AG10803 (cell line): ENCODE measurements around the gene SLC8A1.

ENCODE experiments used
- DNase-seq: peaks from one replicate; pipeline ENCODE4 v3.0.0; 2010; ENCODE audit warnings: low read depth
- H3K4me3 ChIP-seq: 2 replicates; pipeline ENCODE4 v1.5.1; 2011; ENCODE audit warnings: mild to moderate bottlenecking, low read length, control low read depth
- TF ChIP-seq, protein P1 (sequence below): conservative IDR thresholded peaks from 2 replicates; pipeline ENCODE4 v1.5.1; 2011; ENCODE audit warnings: mild to moderate bottlenecking, low read length, control low read depth, inconsistent platforms

Gene SLC8A1

DNA sequence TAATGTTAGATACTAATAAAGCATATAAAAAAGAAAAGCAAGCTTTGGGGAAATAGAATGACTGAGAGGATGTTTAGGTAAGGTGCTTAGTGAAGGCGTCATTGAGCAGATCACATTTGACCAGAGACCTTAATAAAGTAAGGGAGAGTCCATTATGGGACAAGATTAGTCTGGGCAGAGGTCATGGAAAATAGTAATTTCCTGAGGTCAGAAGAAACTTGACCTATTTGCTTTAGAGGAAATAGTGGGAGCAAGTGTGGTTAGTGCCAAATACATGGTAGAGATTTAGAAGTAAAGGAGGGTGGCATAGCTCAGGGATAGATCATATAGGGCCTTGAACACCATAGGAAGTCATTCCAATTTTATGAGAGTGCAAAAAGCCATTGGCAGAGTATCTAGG is 24.5 kb upstream of the SLC8A1 start:
- TF ChIP-seq, protein P1, sequence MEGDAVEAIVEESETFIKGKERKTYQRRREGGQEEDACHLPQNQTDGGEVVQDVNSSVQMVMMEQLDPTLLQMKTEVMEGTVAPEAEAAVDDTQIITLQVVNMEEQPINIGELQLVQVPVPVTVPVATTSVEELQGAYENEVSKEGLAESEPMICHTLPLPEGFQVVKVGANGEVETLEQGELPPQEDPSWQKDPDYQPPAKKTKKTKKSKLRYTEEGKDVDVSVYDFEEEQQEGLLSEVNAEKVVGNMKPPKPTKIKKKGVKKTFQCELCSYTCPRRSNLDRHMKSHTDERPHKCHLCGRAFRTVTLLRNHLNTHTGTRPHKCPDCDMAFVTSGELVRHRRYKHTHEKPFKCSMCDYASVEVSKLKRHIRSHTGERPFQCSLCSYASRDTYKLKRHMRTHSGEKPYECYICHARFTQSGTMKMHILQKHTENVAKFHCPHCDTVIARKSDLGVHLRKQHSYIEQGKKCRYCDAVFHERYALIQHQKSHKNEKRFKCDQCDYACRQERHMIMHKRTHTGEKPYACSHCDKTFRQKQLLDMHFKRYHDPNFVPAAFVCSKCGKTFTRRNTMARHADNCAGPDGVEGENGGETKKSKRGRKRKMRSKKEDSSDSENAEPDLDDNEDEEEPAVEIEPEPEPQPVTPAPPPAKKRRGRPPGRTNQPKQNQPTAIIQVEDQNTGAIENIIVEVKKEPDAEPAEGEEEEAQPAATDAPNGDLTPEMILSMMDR: no peak
- no peak for DNase-seq
- no peak overlapping the region for H3K4me3 ChIP-seq

DNA sequence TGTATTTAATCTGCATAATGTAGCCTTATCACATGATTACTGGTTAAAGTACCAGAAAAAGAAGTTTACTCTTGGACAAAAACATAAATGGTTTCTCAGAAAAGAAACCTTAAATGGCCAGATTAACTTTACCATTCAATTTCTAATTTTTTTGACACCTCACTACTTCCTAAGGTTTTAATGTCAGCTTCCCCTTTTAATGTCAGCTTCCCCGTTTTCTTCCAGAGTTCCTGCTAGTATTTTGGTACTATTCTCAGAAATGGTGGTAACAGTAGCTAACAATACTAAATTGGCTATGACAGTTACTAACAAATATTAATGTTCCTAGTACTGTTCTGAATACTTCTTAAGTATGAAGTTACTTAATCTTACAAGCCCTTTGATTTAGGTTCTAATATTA is 22.4 kb upstream of the SLC8A1 start:
- no peak overlapping the region for H3K4me3 ChIP-seq
- TF ChIP-seq, protein P1: no peak
- no peak for DNase-seq

DNA sequence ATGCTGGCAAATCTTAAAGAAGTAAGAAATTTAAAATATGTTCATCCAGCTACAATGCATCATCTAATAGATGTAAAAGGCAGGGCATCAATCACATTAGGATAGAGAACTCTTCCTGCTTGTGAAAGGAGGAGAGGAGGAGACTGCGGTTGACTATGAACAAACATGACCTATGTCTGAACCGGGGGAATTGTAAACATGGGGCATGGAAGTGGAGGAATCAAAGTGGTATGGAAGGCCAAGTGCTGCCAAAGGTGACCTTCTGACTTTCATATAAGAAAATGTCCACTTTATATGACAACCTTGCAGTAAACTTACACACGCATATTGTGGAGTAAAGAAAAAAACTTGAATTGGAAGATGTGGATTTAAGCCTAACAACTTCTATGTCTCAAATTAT is 20.0 kb upstream of the SLC8A1 start:
- TF ChIP-seq, protein P1: no peak
- no peak overlapping the region for H3K4me3 ChIP-seq
- no peak for DNase-seq

DNA sequence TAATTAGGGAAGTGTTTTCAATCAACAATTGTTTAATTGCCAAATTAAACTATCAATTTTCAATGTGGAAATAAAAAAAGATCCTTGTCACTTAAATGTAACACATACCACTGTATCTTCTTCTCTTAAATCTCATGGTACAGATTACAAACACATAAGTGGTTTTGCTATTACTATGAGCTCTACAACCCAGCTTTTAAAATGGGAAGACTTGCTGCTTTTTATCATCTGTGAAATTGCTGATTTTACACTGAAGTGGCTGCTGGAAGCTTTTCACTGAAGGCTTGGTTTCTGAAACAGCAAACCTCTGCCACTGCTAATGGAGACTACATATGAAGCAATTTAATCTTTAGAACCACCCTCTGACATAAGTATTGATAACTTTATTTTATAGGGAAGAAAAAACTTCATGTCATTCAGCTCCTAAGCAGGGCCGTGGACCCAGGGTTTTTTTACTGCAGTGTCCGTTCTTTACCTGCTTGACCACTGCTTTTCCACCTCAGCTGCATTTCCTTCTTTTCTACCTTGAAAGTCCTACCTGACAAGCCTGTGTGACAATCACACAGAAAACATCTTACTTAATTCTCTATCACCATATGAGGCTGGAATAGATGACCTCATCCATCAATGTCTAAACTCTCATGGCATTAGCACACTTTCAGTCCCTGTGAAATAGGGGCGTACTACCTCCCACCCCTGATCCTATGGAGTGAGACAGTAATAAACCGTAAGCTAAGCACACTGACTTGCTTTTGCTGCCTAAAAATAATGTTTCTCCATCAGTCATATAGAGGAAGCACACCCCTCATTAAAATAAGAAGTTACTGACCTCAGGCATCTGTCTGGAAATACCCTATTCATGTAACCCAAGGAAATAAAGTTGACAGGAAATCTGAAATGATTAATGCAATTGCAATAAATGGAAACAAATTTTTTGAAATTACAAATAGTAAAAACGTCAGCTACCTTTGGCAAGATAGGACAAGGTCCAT is 19.2 kb upstream of the SLC8A1 start:
- TF ChIP-seq, protein P1: no peak
- no peak for DNase-seq
- H3K4me3 ChIP-seq: no peak overlapping the region

DNA sequence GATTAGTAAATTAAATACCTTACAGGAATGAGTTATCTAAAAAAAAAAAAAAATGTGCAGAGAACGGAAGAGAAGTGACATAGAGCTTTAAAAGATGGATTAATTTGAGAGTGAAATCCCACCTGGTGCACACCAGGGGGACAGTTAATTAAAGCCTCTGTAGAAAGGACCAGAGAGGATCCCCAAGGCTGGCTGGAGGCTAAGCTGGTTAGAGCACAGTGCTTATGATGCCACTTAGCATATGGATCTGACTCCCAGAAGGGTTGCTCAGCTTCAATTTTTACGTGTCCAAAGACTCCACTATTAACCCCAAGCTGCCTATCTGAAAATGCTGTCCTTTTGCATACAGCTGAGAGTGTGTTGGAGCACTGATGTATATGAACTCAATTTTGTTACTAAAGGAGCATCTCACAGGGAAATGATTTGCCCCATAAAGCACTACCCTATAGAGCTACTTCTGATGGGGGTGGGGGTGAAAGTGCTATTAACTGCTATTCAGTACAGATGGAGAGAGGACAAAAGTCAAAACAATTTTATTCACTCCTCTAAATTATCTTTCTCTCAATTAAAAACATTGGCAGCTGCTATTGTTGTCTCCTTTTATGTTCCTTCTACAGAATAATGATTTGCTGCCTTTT is 15.2 kb upstream of the SLC8A1 start:
- TF ChIP-seq, protein P1: no peak
- no peak overlapping the region for H3K4me3 ChIP-seq
- no peak for DNase-seq

DNA sequence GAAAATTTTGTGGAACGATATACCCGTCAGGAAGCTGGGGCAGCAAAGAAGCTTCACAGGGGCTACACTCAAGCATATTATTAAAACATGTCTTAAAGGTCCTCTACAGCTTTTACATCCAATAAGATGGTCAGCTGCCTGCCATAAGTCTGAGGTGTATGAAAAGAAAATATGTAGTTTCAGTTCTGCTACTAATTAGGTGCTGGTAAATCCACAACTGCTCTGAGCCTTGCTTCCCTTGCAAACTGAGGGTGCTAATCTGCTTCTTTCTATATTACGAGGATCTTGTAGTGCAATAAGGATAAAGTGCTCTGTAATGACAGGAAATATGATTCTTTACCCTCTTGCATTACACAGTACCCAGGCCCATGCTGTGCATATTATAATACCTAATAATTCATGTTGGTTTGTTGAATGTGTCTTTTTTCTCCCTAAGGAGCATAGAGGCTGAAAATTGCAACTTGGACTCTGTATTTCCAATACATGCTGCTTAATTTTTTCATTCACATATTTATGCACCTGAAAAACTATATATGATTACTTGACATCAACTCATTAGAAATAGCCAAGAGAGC is 14.5 kb upstream of the SLC8A1 start:
- DNase-seq: no peak
- TF ChIP-seq, protein P1: no peak
- H3K4me3 ChIP-seq: no peak overlapping the region

DNA sequence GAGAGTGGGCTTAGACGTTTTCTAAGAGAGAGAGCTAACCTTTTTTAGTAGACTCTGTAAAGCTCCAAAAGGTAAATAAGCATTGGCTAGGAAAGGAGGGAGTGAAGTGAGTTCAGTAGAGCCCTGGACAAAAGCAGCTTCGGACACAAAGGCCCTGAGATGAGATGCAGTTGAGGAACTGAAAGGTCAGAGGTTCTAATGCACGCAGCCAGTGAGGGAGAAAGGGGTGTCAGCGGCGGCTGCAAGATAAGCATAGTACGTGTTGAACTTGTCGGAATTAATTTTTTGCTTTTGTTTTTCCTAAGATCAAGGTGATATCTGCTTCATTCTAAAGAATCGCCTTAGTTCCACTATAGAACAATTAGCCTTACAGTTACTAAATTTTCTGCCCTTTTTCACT is 11.2 kb upstream of the SLC8A1 start:
- DNase-seq: no peak
- no peak overlapping the region for H3K4me3 ChIP-seq
- TF ChIP-seq, protein P1: no peak
